ENCODE data around the gene OR1D2. TPM values are rescaled to one million over a fixed set of nuclear protein-coding genes. Genes with fewer than 3 reads are reported as not detected.

Gene OR1D2
- total and polyA plus RNA-seq, 2 donors (not counting 3 experiments of a cell fraction or from before 2014, with no cell fraction given), result not detected

GRCh38 chr17:3048727-3049471 lies 55.3 kb downstream of the OR1D2 start:
- H3K79me2 ChIP-seq (ENCODE audit: control insufficient read depth, insufficient read depth, low read length), result no peaks in the 10 kb centered on the region
- ChIA-PET POLR2A (interaction anchor here (0.6 to 1.0 kb wide), 2 partner anchors 619 to 692 kb away, joined by 4 to 5 read pairs; no protein-coding TSS in a partner anchor), CTCF (interaction anchor here (0.5 to 2.3 kb wide), 23 partner anchors 9 to 861 kb away, joined by 3 to 76 read pairs (median 5); partner anchors contain the start of genes CTNS, SHPK and TAX1BP3)
- H3K4me3 ChIP-seq (replicated peaks in 1 of 3; ENCODE audit: insufficient read depth in 1 of 3, low read depth in 1 of 3, low read length in 3 of 3), result peak overlapping the region; percentile 44 to 75 (median 72)
- no peaks in the 10 kb centered on the region for H3K27me3 ChIP-seq (ENCODE audit: control insufficient read depth in 2 of 2, insufficient read depth in 2 of 2, low read length in 2 of 2)
- peak overlapping the region; percentile 89 for H3K4me2 ChIP-seq (ENCODE audit: insufficient read depth, low read length)
- H3K9me3 ChIP-seq (replicated peaks; ENCODE audit: control insufficient read depth, insufficient read depth, low read length), result no peaks in the 10 kb centered on the region
- no peaks in the 10 kb centered on the region for H3K36me3 ChIP-seq (ENCODE audit: control insufficient read depth in 2 of 2, extremely low read depth in 1 of 2, insufficient read depth in 2 of 2, low read length in 2 of 2)
- peak overlapping the region; percentile 95 for H2AFZ ChIP-seq (ENCODE audit: low read depth, low read length)
- no peaks in the 10 kb centered on the region for H3K4me1 ChIP-seq (ENCODE audit: control insufficient read depth, extremely low read depth, insufficient read depth, low read length)
- dilution Hi-C loops (cut with MboI; ENCODE audit: extremely low pct_ligation_motif_present, low sequenced_read_pairs) (no loop called here), intact Hi-C loops (cut with micrococcal nuclease) (loop anchor here (5.0 to 10.0 kb wide), 2 partner anchors 688 to 776 kb away; no protein-coding TSS in a partner anchor)
- DNase-seq (ENCODE audit: low read depth, low spot score) (peak; percentile 99), FAIRE-seq (peak; percentile 98)
- H3K27ac ChIP-seq (ENCODE audit: insufficient read depth, low read depth, low read length), result no peak overlapping the region
- H3K9ac ChIP-seq (replicated peaks; ENCODE audit: extremely low read depth, insufficient read depth, low read length), result peak overlapping the region; percentile 40
- H4K20me1 ChIP-seq (replicated peaks; ENCODE audit: control insufficient read depth, extremely low read depth, insufficient read depth, low read length), result no peaks in the 10 kb centered on the region
- TF ChIP-seq POLR2AphosphoS5 (IDR thresholded peaks at IDR 0.05; ENCODE audit: insufficient read depth, low read depth, low read length), result peak; percentile 69
- peak; percentile 74 to 86 for TF ChIP-seq CTCF (IDR thresholded peaks at IDR 0.05; ENCODE audit: extremely low read depth in 1 of 2, insufficient read depth in 1 of 2, low read depth in 1 of 2, low read length in 2 of 2)
- TF ChIP-seq GATA2 (IDR thresholded peaks at IDR 0.05; ENCODE audit: insufficient read depth, insufficient read length, low read depth, low read length), result no peak
- TF ChIP-seq POLR2A (IDR thresholded peaks at IDR 0.05; ENCODE audit: low read depth, low read length), result peak; percentile 70
- no peak for TF ChIP-seq FOS (IDR thresholded peaks at IDR 0.05; ENCODE audit: borderline replicate concordance, insufficient read depth, low read length)
- no peaks in the 10 kb centered on the region for H3K9me1 ChIP-seq (replicated peaks; ENCODE audit: control insufficient read depth, extremely low read depth, insufficient read depth, low read length)
- TSS peak; percentile 45 for BruUV-seq (replicated peaks)
